A549 (cell line): ENCODE data around the gene NSD2.

ENCODE experiments used
- BHLHE40 ChIP-seq: IDR thresholded peaks from 2 replicates; pipeline ENCODE4 v1.6.1; 2012; ENCODE audit warnings: low read depth, low read length, inconsistent platforms
- CBX8 ChIP-seq: fragments of 200-600 bp; sonication (generic); IDR thresholded peaks from 2 replicates; pipeline ENCODE4 v1.6.1; 2016
- CHD2 ChIP-seq: fragments of 150-350 bp; IDR thresholded peaks from 2 replicates; pipeline ENCODE4 v1.6.1; 2014; ENCODE audit warnings: low read length; ENCODE audit not compliant: partially characterized antibody
- HDAC2 ChIP-seq: fragments of 200-600 bp; sonication (generic); IDR thresholded peaks from 2 replicates; pipeline ENCODE4 v1.6.1; 2016
- PHF8 ChIP-seq: fragments of 200-600 bp; sonication (generic); IDR thresholded peaks from 2 replicates; pipeline ENCODE4 v1.6.1; 2016; ENCODE audit warnings: low read depth, mild to moderate bottlenecking, antibody characterized with exemption, moderate library complexity, borderline replicate concordance
- POLR2A ChIP-seq: IDR thresholded peaks from 2 replicates; pipeline ENCODE4 v1.6.1; 2012; ENCODE audit warnings: mild to moderate bottlenecking, low read length
- RCOR1 ChIP-seq: fragments of 150-350 bp; IDR thresholded peaks from 2 replicates; pipeline ENCODE4 v1.6.1; 2014; ENCODE audit warnings: antibody characterized with exemption, low read length, low read depth
- RFX5 ChIP-seq: fragments of 450-650 bp; IDR thresholded peaks from 2 replicates; pipeline ENCODE4 v1.7.1; 2014; ENCODE audit warnings: antibody characterized with exemption, mild to moderate bottlenecking, moderate library complexity
- SMC3 ChIP-seq: fragments of >200 bp; sonication (Bioruptor Twin); formaldehyde crosslinking; IDR thresholded peaks from 3 replicates; pipeline ENCODE4 v1.6.1; 2018; ENCODE audit warnings: inconsistent platforms
- TP53 ChIP-seq: fragments of 250-450 bp; sonication (Bioruptor Pico); IDR thresholded peaks from 2 replicates; pipeline ENCODE4 v1.5.0; 2021; ENCODE audit warnings: mild to moderate bottlenecking, moderate library complexity
- TF ChIP-seq, protein P1 (sequence below): fragments of >200 bp; sonication (Bioruptor Twin); formaldehyde crosslinking; IDR thresholded peaks from 3 replicates; pipeline ENCODE4 v1.5.1; 2016
- TF ChIP-seq, protein P2 (sequence below): IDR thresholded peaks from 2 replicates; pipeline ENCODE4 v1.6.1; 2012; ENCODE audit warnings: low read depth, borderline replicate concordance

DNA sequence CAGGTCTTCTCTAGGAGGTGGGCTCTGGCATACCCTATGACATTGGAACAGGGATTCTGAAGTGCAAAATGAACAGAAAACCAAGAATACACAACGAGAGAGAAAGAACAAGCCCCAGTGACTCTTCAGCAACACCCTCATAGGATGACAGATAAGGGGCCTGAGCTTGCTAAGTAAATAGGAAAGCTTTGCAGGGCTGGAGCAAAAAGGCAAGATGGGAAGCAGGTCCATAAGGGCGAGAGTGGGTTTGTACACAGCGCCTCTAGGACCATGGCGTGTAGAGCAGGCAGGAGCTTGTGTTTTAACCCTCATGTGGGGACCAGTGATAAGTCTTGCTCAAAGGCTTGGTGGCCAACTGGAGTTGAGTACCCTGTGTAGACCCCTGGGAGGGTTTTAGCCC is 91.8 kb downstream of the NSD2 start:
- no peak for TF ChIP-seq POLR2A
- TF ChIP-seq, protein P1, sequence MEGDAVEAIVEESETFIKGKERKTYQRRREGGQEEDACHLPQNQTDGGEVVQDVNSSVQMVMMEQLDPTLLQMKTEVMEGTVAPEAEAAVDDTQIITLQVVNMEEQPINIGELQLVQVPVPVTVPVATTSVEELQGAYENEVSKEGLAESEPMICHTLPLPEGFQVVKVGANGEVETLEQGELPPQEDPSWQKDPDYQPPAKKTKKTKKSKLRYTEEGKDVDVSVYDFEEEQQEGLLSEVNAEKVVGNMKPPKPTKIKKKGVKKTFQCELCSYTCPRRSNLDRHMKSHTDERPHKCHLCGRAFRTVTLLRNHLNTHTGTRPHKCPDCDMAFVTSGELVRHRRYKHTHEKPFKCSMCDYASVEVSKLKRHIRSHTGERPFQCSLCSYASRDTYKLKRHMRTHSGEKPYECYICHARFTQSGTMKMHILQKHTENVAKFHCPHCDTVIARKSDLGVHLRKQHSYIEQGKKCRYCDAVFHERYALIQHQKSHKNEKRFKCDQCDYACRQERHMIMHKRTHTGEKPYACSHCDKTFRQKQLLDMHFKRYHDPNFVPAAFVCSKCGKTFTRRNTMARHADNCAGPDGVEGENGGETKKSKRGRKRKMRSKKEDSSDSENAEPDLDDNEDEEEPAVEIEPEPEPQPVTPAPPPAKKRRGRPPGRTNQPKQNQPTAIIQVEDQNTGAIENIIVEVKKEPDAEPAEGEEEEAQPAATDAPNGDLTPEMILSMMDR: no peak
- TF ChIP-seq PHF8: no peak
- TF ChIP-seq CHD2: no peak
- TF ChIP-seq HDAC2: no peak
- no peak for TF ChIP-seq RFX5
- TF ChIP-seq, protein P2, sequence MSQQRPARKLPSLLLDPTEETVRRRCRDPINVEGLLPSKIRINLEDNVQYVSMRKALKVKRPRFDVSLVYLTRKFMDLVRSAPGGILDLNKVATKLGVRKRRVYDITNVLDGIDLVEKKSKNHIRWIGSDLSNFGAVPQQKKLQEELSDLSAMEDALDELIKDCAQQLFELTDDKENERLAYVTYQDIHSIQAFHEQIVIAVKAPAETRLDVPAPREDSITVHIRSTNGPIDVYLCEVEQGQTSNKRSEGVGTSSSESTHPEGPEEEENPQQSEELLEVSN: no peak
- TF ChIP-seq CBX8: no peak
- TF ChIP-seq RCOR1: no peak
- TF ChIP-seq BHLHE40: no peak
- TF ChIP-seq TP53 (CRISPR knock-in tag): no peak
- no peak for TF ChIP-seq SMC3
